Measurements from ENCODE around the gene PRSS56. TPM values are rescaled to one million over a fixed set of nuclear protein-coding genes. Genes with fewer than 3 reads are reported as not detected.

The PRSS56 gene
- total and polyA plus RNA-seq, 11 donors, result 0.11 to 0.25 (median 0.15) TPM; not detected in 6

GRCh38 chr2:232496501-232497270 is 23.5 kb upstream of the PRSS56 start:
- DNase-seq (peak in 1 of 5 donors; percentile 47), ATAC-seq (no peak)
- H3K36me3 ChIP-seq, result no peaks in the 10 kb centered on the region
- no peak overlapping the region for H3K4me3 ChIP-seq
- H3K27ac ChIP-seq, result no peak overlapping the region
- WGBS, 4 donors, result 80 to 85% (median 81%) methylated on average over 4 to 20 of the region's 20 CpGs
- TF ChIP-seq CTCF (IDR thresholded peaks at IDR 0.05) (no peak), POLR2A (IDR thresholded peaks at IDR 0.05) (no peak)
- H3K9me3 ChIP-seq, result no peaks in the 10 kb centered on the region
- peaks cover 0 to 3% (median 0%) of the 10 kb centered on the region in 9 donors for H3K27me3 ChIP-seq
- intact Hi-C loops (cut with DNase I), result no loop called here
- H3K4me1 ChIP-seq, result peaks cover 0 to 4% (median 0%) of the 10 kb centered on the region in 12 donors

GRCh38 chr2:232497348-232497747 is 22.8 kb upstream of the PRSS56 start:
- no peak for TF ChIP-seq POLR2A (IDR thresholded peaks at IDR 0.05)
- TF ChIP-seq CTCF (IDR thresholded peaks at IDR 0.05), result no peak
- 69 to 85% (median 79%) methylated on average over 11 to 13 of the region's 13 CpGs for WGBS, 4 donors

GRCh38 chr2:232498452-232498851 is 21.7 kb upstream of the PRSS56 start:
- Histone ChIP-seq H3K9me3 (no peaks in the 10 kb centered on the region), H3K27me3 (peaks cover 0 to 15% (median 0%) of the 10 kb centered on the region in 9 donors), H3K36me3 (no peaks in the 10 kb centered on the region), H3K27ac (no peak overlapping the region), H3K4me1 (peaks cover 0 to 15% (median 4%) of the 10 kb centered on the region in 12 donors), H3K4me3 (no peak overlapping the region)
- intact Hi-C loops (cut with DNase I), result no loop called here
- DNase-seq, result no peak
- no peak for TF ChIP-seq CTCF (IDR thresholded peaks at IDR 0.05)
- no peak for TF ChIP-seq POLR2A (IDR thresholded peaks at IDR 0.05)
- ATAC-seq, result no peak
- whole genome bisulfite sequencing, 4 donors, result 93 to 97% (median 95%) methylated on average over 3 of the region's 3 CpGs

More at GRCh38 chr2:232497348-232497747, 22.8 kb upstream of the PRSS56 start:
- H3K27ac ChIP-seq, result no peak overlapping the region
- H3K27me3 ChIP-seq, result peaks cover 0 to 5% (median 0%) of the 10 kb centered on the region in 9 donors
- intact Hi-C loops (cut with DNase I), result no loop called here
- ATAC-seq (no peak), DNase-seq (no peak)
- no peaks in the 10 kb centered on the region for H3K9me3 ChIP-seq
- H3K4me1 ChIP-seq, result peaks cover 0 to 5% (median 0%) of the 10 kb centered on the region in 12 donors
- no peaks in the 10 kb centered on the region for H3K36me3 ChIP-seq
- H3K4me3 ChIP-seq, result no peak overlapping the region

- DNase-seq, result no peak
- Histone ChIP-seq H3K27me3 (peaks cover 0 to 38% (median 4%) of the 10 kb centered on the region in 9 donors), H3K36me3 (no peaks in the 10 kb centered on the region), H3K27ac (no peak overlapping the region), H3K4me1 (peaks cover 0 to 20% (median 7%) of the 10 kb centered on the region in 12 donors), H3K9me3 (no peaks in the 10 kb centered on the region), H3K4me3 (no peak overlapping the region)
- peak in 1 of 4 donors; percentile 33 for ATAC-seq
- intact Hi-C loops (cut with DNase I), result no loop called here
- WGBS, 4 donors, result 75 to 86% (median 78%) methylated on average over 9 of the region's 9 CpGs
- TF ChIP-seq CTCF (IDR thresholded peaks at IDR 0.05) (no peak), POLR2A (IDR thresholded peaks at IDR 0.05) (no peak)
Observed at GRCh38 chr2:232501331-232501771, 18.8 kb upstream of the PRSS56 start.

All from heart left ventricle (tissue), 16 donors.